Subcutaneous abdominal adipose tissue (tissue), 5 donors: ENCODE results near the gene HECW1.

Experiments used
- H3K27ac ChIP-seq: one replicate; pipeline ENCODE4 v1.7.0; 2013; ENCODE audit warnings: low read depth, mild to moderate bottlenecking, inconsistent platforms, low read length, moderate library complexity
- H3K27me3 ChIP-seq, 5 donors: one replicate each; pipeline ENCODE4 v1.7.0; 2013; ENCODE audit warnings: low read length in 5 of 5, inconsistent platforms in 1 of 5; ENCODE audit not compliant: control insufficient read depth in 5 of 5, insufficient read depth in 4 of 5
- H3K36me3 ChIP-seq, 5 donors: one replicate each; pipeline ENCODE4 v1.7.0; 2013; ENCODE audit warnings: low read length in 5 of 5; ENCODE audit not compliant: control insufficient read depth in 5 of 5, insufficient read depth in 5 of 5
- H3K4me1 ChIP-seq, 5 donors: one replicate each; pipeline ENCODE4 v1.7.0; 2013; ENCODE audit warnings: low read length in 5 of 5, mild to moderate bottlenecking in 3 of 5, moderate library complexity in 1 of 5; ENCODE audit not compliant: control insufficient read depth in 5 of 5, insufficient read depth in 5 of 5
- H3K4me3 ChIP-seq, 5 donors: one replicate each; pipeline ENCODE4 v1.7.0; 2013; ENCODE audit warnings: low read length in 5 of 5, low read depth in 1 of 5
- H3K9ac ChIP-seq, 5 donors: one replicate each; pipeline ENCODE4 v1.7.0; 2013; ENCODE audit warnings: low read length in 5 of 5, mild to moderate bottlenecking in 4 of 5, moderate library complexity in 3 of 5
- H3K9me3 ChIP-seq, 5 donors: one replicate each; pipeline ENCODE4 v1.7.0; 2013; ENCODE audit warnings: low read length in 5 of 5; ENCODE audit not compliant: control insufficient read depth in 5 of 5
- donor health status: healthy.
- donor health status: healthy.
- donor health status: healthy.
- donor health status: healthy.
- donor health status: healthy.

The HECW1 gene

DNA sequence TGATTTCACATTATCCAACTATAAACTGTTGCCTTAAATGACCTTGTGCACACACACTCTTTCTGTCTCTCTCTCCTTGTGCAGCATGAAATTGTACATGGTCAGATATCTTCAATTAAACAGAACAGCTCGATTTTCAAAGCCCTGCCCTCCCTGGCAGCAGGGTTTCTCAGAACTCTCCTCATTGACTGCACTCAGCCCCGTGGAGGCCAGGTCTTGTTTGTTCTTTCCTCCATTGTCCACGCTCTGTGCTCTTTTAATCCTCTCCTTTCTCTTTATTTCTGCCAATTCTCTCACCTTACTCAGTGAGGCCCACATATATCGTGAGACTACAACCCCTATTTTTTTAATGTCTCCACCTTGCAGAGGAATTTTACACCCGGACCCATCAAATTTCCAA, 294.5 kb downstream of the HECW1 start:
- no peak overlapping the region for H3K4me3 ChIP-seq
- H3K36me3 ChIP-seq, result no peaks in the 10 kb centered on the region
- no peak overlapping the region for H3K27ac ChIP-seq
- H3K9ac ChIP-seq, result no peak overlapping the region
- H3K4me1 ChIP-seq, result no peaks in the 10 kb centered on the region
- H3K9me3 ChIP-seq, result no peaks in the 10 kb centered on the region
- H3K27me3 ChIP-seq, result peaks cover 0 to 3% (median 0%) of the 10 kb centered on the region in 5 donors

DNA sequence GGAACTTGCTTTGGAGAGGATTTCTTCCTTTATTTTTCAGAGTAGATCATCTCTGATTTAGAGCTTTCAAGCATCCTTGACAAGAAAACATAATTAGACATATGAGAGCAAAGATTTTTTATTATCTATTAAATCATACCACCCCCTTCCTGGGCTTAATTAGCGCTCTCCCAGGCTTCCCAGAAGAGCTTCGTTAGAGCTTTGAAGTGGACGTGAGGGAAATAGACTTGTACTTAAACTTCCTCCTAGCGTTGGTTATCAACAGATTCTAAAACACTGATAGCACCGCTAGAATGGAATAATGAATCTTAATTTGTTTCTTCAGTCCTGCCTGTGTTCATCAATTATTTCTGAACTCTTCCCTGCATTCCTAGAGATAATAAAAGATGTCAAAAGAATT, 296.5 kb downstream of the HECW1 start:
- Histone ChIP-seq H3K9me3 (no peaks in the 10 kb centered on the region), H3K27me3 (no peaks in the 10 kb centered on the region), H3K27ac (no peak overlapping the region), H3K4me3 (no peak overlapping the region), H3K4me1 (no peaks in the 10 kb centered on the region), H3K9ac (no peak overlapping the region), H3K36me3 (no peaks in the 10 kb centered on the region)

GRCh38 chr7:43417455-43417854, 305.0 kb downstream of the HECW1 start:
- Histone ChIP-seq H3K36me3 (no peaks in the 10 kb centered on the region), H3K27me3 (no peaks in the 10 kb centered on the region), H3K27ac (no peak overlapping the region), H3K4me3 (no peak overlapping the region), H3K4me1 (no peaks in the 10 kb centered on the region), H3K9me3 (no peaks in the 10 kb centered on the region), H3K9ac (no peak overlapping the region)

DNA sequence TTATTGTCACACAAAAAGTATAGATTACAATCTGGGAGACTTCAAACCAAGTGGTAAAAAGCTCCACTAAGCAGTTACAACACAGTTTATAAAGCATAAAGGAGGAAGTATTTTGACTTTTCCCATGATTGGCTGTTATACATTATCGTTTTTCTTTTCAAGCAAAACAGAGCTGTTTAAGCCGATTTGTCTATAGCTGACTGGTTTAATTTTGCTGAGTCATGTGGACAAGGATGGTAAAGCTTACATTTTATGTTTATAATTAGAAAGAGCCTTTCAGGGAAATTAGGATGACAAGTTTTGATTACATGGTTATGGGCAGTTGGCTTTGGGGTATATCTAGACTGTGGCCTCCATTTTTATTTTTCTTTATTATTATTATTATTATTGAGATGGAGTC, 318.0 kb downstream of the HECW1 start:
- H3K4me3 ChIP-seq, result no peak overlapping the region
- H3K4me1 ChIP-seq, result no peaks in the 10 kb centered on the region
- H3K27me3 ChIP-seq, result no peaks in the 10 kb centered on the region
- H3K27ac ChIP-seq, result no peak overlapping the region
- peaks cover 0 to 4% (median 0%) of the 10 kb centered on the region in 5 donors for H3K9me3 ChIP-seq
- H3K36me3 ChIP-seq, result no peaks in the 10 kb centered on the region
- no peak overlapping the region for H3K9ac ChIP-seq

- no peaks in the 10 kb centered on the region for H3K36me3 ChIP-seq
- no peak overlapping the region for H3K27ac ChIP-seq
- H3K4me3 ChIP-seq, result no peak overlapping the region
- no peaks in the 10 kb centered on the region for H3K27me3 ChIP-seq
- H3K4me1 ChIP-seq, result no peaks in the 10 kb centered on the region
- H3K9ac ChIP-seq, result no peak overlapping the region
- peaks cover 0 to 4% (median 0%) of the 10 kb centered on the region in 5 donors for H3K9me3 ChIP-seq
Observed at GRCh38 chr7:43431020-43431595, 318.7 kb downstream of the HECW1 start.

DNA sequence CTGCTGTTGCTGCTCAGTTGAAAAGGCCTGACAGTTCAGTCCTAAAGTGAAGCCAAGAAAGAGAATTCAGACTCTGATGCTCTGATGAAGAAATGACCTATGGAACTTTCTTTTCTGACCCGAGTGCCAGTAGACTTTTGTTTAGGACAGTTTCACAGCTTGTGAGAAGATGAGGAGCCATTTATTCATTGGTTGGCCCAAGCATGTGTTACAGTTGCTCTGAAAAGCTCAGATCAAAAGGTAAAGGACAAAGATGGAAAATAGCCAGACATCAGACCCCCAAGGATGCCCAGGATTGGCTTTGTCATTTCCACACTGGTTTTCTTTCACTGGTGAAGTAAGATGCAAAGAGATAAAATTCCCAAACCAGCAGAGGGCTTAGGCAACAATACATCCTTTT, 321.2 kb downstream of the HECW1 start:
- Histone ChIP-seq H3K27ac (no peak overlapping the region), H3K4me1 (no peaks in the 10 kb centered on the region), H3K4me3 (no peak overlapping the region), H3K27me3 (no peaks in the 10 kb centered on the region), H3K9me3 (peaks cover 0 to 4% (median 0%) of the 10 kb centered on the region in 5 donors), H3K36me3 (no peaks in the 10 kb centered on the region), H3K9ac (no peak overlapping the region)

- H3K27me3 ChIP-seq, result no peaks in the 10 kb centered on the region
- H3K27ac ChIP-seq, result no peak overlapping the region
- H3K9ac ChIP-seq, result no peak overlapping the region
- H3K4me3 ChIP-seq, result no peak overlapping the region
- no peaks in the 10 kb centered on the region for H3K36me3 ChIP-seq
- H3K9me3 ChIP-seq, result peaks cover 0 to 4% (median 0%) of the 10 kb centered on the region in 5 donors
- no peaks in the 10 kb centered on the region for H3K4me1 ChIP-seq
Observed at GRCh38 chr7:43437001-43437400, 324.6 kb downstream of the HECW1 start.

DNA sequence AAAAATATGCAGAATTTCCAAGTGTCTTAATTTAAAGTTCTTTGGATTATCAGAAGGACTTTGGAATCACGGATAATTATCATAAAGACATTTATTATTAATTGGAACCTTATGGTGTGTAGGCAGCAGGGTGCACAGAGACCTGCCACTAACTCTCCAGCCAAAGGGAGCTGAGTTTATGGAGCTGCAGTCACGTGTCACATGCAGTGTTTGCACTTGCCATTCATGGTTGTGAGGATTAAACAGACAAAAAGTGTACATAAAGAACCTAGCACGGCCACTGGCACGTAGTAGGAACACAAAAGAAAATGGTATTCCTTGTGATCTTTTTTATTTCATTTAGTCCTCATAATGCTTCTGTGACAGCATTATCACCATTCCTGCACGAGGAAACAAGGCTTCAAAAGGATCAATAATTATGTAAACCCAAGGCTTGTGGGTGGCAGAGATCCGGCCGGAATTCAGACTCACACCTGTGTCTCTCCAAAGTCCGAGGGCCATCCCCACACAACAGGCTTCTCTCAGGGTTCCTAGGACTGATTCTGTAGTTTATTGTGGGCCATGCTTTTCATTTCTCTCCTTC, 326.5 kb downstream of the HECW1 start:
- no peak overlapping the region for H3K9ac ChIP-seq
- H3K4me3 ChIP-seq, result no peak overlapping the region
- H3K36me3 ChIP-seq, result no peaks in the 10 kb centered on the region
- no peaks in the 10 kb centered on the region for H3K9me3 ChIP-seq
- H3K27me3 ChIP-seq, result peaks cover 0 to 3% (median 0%) of the 10 kb centered on the region in 5 donors
- H3K27ac ChIP-seq, result no peak overlapping the region
- no peaks in the 10 kb centered on the region for H3K4me1 ChIP-seq

- H3K27ac ChIP-seq, result no peak overlapping the region
- H3K36me3 ChIP-seq, result no peaks in the 10 kb centered on the region
- H3K9me3 ChIP-seq, result no peaks in the 10 kb centered on the region
- no peak overlapping the region for H3K4me3 ChIP-seq
- no peaks in the 10 kb centered on the region for H3K4me1 ChIP-seq
- H3K27me3 ChIP-seq, result peaks cover 0 to 4% (median 3%) of the 10 kb centered on the region in 5 donors
- H3K9ac ChIP-seq, result no peak overlapping the region
Observed at GRCh38 chr7:43439631-43440401, 327.4 kb downstream of the HECW1 start.
